ENCODE measurements around the gene SLC25A14.

SLC25A14 gene

GRCh38 chrX:130385520-130385919 lies 45.8 kb downstream of the SLC25A14 start, which contains the start of gene GPR119:
GPR119 (minus strand) TSS chrX:130385674; CDS start chrX:130385447, 227 bp downstream.
- DNase-seq, result no peak

- no peak for DNase-seq
These were observed 46.7 kb downstream of the SLC25A14 start for GRCh38 chrX:130386408-130386808.

GRCh38 chrX:130393451-130394074 lies 53.8 kb downstream of the SLC25A14 start:
- no peak for DNase-seq

- no peak for DNase-seq
These were observed 55.6 kb downstream of the SLC25A14 start for GRCh38 chrX:130395341-130395740.

- DNase-seq, result peak; percentile 77
These were observed 61.9 kb downstream of the SLC25A14 start, which contains the start of gene RBMX2 for GRCh38 chrX:130401415-130402207. RBMX2 (plus strand) TSS chrX:130401987; CDS start chrX:130402033, 46 bp downstream.

- DNase-seq, result no peak
These were observed 62.5 kb downstream of the SLC25A14 start for GRCh38 chrX:130402208-130402684.

- no peak for DNase-seq
These were observed 73.7 kb downstream of the SLC25A14 start for GRCh38 chrX:130413415-130413814.

GRCh38 chrX:130414800-130415199 lies 75.1 kb downstream of the SLC25A14 start:
- no peak for DNase-seq

- DNase-seq, result no peak
These were observed 75.5 kb downstream of the SLC25A14 start for GRCh38 chrX:130415201-130415600.

GRCh38 chrX:130416785-130417184 lies 77.1 kb downstream of the SLC25A14 start:
- no peak for DNase-seq

GRCh38 chrX:130418066-130418465 lies 78.3 kb downstream of the SLC25A14 start:
- no peak for DNase-seq

GRCh38 chrX:130418740-130419139 lies 79.0 kb downstream of the SLC25A14 start:
- DNase-seq, result no peak

GRCh38 chrX:130419263-130419662 lies 79.5 kb downstream of the SLC25A14 start:
- no peak for DNase-seq
